ENCODE results near the gene CNIH4.

DNA sequence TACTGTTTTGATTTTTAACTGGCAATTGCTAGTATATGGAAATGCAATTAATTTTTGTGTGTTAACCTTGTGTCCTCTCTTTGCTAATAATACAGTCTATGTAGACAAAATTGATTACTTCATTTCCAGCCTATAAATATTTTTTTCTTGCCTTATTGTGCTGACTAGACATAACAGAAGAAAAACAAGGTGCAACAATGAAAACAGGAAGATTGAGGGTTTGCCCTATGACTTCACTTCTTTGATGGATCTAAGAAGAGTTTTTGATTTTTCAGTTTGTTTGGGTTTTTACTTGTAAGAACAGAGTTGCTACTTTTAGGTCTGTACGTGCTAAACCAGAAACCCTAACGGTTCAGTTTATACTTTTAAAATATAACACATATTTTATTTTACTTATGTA, 8.5 kb upstream of the CNIH4 start:
- TF ChIP-seq CTCF (IDR thresholded peaks at IDR 0.05) (no peak), EP300 (IDR thresholded peaks at IDR 0.05) (no peak), POLR2A (IDR thresholded peaks at IDR 0.05) (no peak)

Measured in ovary (tissue), 3 donors.